Measurements from ENCODE around the gene FIGNL1. TPM values are rescaled to one million over a fixed set of nuclear protein-coding genes. Genes with fewer than 3 reads are reported as not detected.

FIGNL1 gene, protein sequence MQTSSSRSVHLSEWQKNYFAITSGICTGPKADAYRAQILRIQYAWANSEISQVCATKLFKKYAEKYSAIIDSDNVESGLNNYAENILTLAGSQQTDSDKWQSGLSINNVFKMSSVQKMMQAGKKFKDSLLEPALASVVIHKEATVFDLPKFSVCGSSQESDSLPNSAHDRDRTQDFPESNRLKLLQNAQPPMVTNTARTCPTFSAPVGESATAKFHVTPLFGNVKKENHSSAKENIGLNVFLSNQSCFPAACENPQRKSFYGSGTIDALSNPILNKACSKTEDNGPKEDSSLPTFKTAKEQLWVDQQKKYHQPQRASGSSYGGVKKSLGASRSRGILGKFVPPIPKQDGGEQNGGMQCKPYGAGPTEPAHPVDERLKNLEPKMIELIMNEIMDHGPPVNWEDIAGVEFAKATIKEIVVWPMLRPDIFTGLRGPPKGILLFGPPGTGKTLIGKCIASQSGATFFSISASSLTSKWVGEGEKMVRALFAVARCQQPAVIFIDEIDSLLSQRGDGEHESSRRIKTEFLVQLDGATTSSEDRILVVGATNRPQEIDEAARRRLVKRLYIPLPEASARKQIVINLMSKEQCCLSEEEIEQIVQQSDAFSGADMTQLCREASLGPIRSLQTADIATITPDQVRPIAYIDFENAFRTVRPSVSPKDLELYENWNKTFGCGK
- total RNA-seq = 5.0 and 7.0 TPM in 2 replicates

GRCh38 chr7:50449881-50450589 lies at the start of gene FIGNL1:
FIGNL1 (minus strand) TSS chr7:50450350; CDS start chr7:50447287, 3,063 bp downstream.

Other genes starting within 250 kb of the FIGNL1 start
- not detected in 2 replicates for gene IKZF1, start 145.6 kb downstream of the FIGNL1 start, total RNA-seq
- gene DDC, start 115.1 kb upstream of the FIGNL1 start, total RNA-seq = not detected in 2 replicates

Measured in smooth muscle cell of bladder (primary cell).